Epithelial cell of esophagus (primary cell): ENCODE data around the gene SUFU.
A peak's percentile ranks its signal among the peaks of the same experiment; 100 is the strongest.

ENCODE experiments used
- DNase-seq: peaks from one replicate; pipeline ENCODE4 v3.0.0; 2010; ENCODE audit warnings: low read depth
- H3K4me3 ChIP-seq: 2 replicates; pipeline ENCODE4 v1.5.1; 2011; ENCODE audit warnings: mild to moderate bottlenecking, low read length, control low read depth
- TF ChIP-seq, protein P1 (sequence below): IDR thresholded peaks from 2 replicates; pipeline ENCODE4 v1.5.1; 2011; ENCODE audit warnings: low read depth, mild to moderate bottlenecking, low read length, control low read depth, inconsistent platforms; ENCODE audit not compliant: insufficient read depth; ENCODE audit errors: missing control alignments

Gene SUFU

GRCh38 chr10:102552533-102552932 lies 48.8 kb downstream of the SUFU start:
- H3K4me3 ChIP-seq = no peak overlapping the region
- TF ChIP-seq, protein P1, sequence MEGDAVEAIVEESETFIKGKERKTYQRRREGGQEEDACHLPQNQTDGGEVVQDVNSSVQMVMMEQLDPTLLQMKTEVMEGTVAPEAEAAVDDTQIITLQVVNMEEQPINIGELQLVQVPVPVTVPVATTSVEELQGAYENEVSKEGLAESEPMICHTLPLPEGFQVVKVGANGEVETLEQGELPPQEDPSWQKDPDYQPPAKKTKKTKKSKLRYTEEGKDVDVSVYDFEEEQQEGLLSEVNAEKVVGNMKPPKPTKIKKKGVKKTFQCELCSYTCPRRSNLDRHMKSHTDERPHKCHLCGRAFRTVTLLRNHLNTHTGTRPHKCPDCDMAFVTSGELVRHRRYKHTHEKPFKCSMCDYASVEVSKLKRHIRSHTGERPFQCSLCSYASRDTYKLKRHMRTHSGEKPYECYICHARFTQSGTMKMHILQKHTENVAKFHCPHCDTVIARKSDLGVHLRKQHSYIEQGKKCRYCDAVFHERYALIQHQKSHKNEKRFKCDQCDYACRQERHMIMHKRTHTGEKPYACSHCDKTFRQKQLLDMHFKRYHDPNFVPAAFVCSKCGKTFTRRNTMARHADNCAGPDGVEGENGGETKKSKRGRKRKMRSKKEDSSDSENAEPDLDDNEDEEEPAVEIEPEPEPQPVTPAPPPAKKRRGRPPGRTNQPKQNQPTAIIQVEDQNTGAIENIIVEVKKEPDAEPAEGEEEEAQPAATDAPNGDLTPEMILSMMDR = no peak
- no peak for DNase-seq

DNA sequence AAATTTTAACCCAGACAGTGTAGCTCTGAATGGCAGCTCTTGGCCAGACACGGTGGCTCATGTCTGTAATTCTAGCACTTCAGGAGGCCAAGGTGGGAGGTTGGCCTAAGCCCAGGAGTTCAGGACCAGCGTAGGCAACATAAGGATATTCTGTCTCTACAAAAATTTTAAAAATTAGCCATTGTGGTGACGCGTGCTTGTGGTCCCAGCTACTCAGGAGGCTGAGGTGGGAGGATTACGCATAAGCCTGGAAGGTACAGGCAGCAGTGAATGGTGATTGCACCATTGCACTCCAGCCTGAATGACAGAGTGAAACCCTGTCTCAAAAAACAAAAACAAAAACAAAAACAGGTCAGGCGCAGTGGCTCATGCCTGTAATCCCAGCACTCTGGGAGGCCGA lies 50.0 kb downstream of the SUFU start:
- no peak overlapping the region for H3K4me3 ChIP-seq
- no peak for DNase-seq
- TF ChIP-seq, protein P1 = no peak

GRCh38 chr10:102554531-102554930 lies 50.8 kb downstream of the SUFU start:
- no peak for DNase-seq
- TF ChIP-seq, protein P1 = no peak
- H3K4me3 ChIP-seq = no peak overlapping the region

DNA sequence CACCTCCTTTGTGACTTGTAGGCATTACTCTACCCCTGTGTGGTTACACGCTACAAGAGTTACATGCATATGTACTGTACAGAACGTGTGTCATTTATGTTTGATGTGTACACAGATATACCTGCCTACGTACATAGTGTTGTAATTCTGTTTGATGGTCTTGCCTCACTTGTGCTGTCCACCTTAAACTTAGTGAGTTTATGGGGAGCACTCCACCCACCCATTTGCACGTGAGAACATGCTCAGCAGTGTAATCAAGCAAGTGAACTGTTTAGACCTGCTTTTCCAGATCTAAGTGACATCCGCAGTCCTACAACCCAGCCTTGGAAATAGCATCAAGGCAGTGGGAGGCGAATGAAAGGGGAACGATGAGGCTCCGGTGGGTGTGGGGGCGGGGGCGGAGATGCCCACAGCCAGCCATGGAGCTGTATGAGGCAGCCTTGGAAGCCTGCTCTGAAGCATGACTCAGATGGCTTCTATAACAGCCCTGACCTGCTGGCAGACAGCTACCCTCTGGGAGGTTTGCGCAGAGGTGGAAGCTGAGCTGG lies 52.1 kb downstream of the SUFU start:
- TF ChIP-seq, protein P1 = peak; percentile 1
- peak; percentile 92 for DNase-seq
- no peak overlapping the region for H3K4me3 ChIP-seq

DNA sequence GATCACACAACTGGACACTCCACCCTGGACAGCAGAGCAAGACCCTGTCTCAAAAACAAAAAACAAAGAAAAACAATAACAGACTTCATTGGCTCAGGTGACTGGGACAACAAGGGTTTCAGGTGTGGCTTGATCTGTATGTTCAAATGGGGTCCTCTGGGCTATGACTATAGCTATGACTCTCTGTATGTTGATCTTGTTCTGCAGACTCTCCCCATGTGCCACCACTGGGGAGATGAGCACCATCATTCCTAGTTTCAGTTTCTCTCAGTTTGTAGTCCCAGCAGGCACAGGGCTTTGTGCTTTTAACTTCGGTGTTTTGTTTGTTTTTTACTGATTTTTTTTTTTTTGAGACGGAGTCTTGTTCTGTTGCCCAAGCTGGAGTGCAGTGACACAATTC lies 53.8 kb downstream of the SUFU start:
- TF ChIP-seq, protein P1 = no peak
- no peak for DNase-seq
- H3K4me3 ChIP-seq = no peak overlapping the region

DNA sequence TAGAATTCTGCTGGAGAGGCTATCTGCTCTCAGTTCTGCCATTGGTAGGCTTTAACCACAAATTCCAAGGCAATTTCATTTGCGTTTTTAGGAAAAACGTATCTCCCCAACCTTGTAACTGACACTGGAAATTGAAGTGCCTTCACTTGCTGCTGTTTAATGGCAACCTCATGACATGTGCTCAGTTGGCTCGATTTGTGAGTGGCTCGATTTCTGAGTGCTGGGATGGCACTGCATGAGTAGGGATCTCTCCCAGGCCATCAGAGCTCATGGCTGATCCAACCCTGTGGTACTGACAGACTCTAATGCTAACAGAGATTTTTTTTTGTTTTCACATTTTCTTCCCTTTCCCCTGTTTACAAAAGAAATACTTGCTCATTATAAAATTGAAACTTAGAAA lies 56.0 kb downstream of the SUFU start:
- TF ChIP-seq, protein P1 = no peak

GRCh38 chr10:102564209-102564834 lies 60.5 kb downstream of the SUFU start:
- TF ChIP-seq, protein P1 = no peak
- no peak overlapping the region for H3K4me3 ChIP-seq
- no peak for DNase-seq

More for the DNA sequence above, 56.0 kb downstream of the SUFU start:
- DNase-seq = no peak
- no peak overlapping the region for H3K4me3 ChIP-seq
